GM12878 (cell line): ENCODE results near the gene JUN. TPM values are rescaled to one million over a fixed set of nuclear protein-coding genes. Genes with fewer than 3 reads are reported as not detected.

Experiments
- ASH2L ChIP-seq: fragments of 300-600, 200-600 bp; sonication (generic); IDR thresholded peaks from 2 replicates; pipeline ENCODE4 v1.6.1; 2017; ENCODE audit warnings: low read depth, mild to moderate bottlenecking, borderline replicate concordance
- BCL11A ChIP-seq: IDR thresholded peaks from 2 replicates; pipeline ENCODE4 v1.6.1; 2011; ENCODE audit warnings: low read depth, low read length
- CBX5 ChIP-seq: sonication (generic); IDR thresholded peaks from 2 replicates; pipeline ENCODE4 v1.6.1; 2016; ENCODE audit warnings: low read depth, moderate library complexity, mild to moderate bottlenecking, inconsistent platforms
- CEBPB ChIP-seq, 2 experiments: fragments of 150-350 bp in 1 of 2; IDR thresholded peaks; 2 replicates each; pipeline ENCODE4 v1.6.1; 2012 to 2014; ENCODE audit warnings: low read depth in 2 of 2, low read length in 2 of 2, borderline replicate concordance in 1 of 2, inconsistent platforms in 1 of 2
- CHD2 ChIP-seq: IDR thresholded peaks from 2 replicates; pipeline ENCODE4 v1.6.1; 2011; ENCODE audit warnings: low read depth, low read length, improper control_type of control experiment, borderline replicate concordance
- FOS ChIP-seq: IDR thresholded peaks from 3 replicates; pipeline ENCODE4 v1.6.1; 2011; ENCODE audit warnings: borderline replicate concordance; ENCODE audit not compliant: insufficient read length; ENCODE audit errors: extremely low read depth
- HCFC1 ChIP-seq: fragments of 150-350 bp; IDR thresholded peaks from 2 replicates; pipeline ENCODE4 v1.6.1; 2014; ENCODE audit warnings: low read length
- JUND ChIP-seq: IDR thresholded peaks from 2 replicates; pipeline ENCODE4 v1.6.1; 2012; ENCODE audit warnings: low read depth, mild to moderate bottlenecking, low read length, improper control_type of control experiment, moderate library complexity
- KLF5 ChIP-seq: fragments of 450-650 bp; IDR thresholded peaks from 2 replicates; pipeline ENCODE4 v1.6.1; 2014; ENCODE audit warnings: mild to moderate bottlenecking; ENCODE audit not compliant: partially characterized antibody
- LARP7 ChIP-seq: fragments of 450-650 bp; IDR thresholded peaks from 2 replicates; pipeline ENCODE4 v1.6.1; 2017; ENCODE audit warnings: mild to moderate bottlenecking
- MEF2B ChIP-seq: fragments of 450-650 bp; IDR thresholded peaks from 2 replicates; pipeline ENCODE4 v1.6.1; 2018; ENCODE audit warnings: mild to moderate bottlenecking, moderate library complexity; ENCODE audit not compliant: partially characterized antibody, poor library complexity, severe bottlenecking
- MTA2 ChIP-seq: fragments of 450-650 bp; IDR thresholded peaks from 2 replicates; pipeline ENCODE4 v1.6.1; 2016; ENCODE audit warnings: low read depth, mild to moderate bottlenecking, moderate library complexity
- NBN ChIP-seq: fragments of 450-650 bp; IDR thresholded peaks from 2 replicates; pipeline ENCODE4 v1.6.1; 2016
- NFIC ChIP-seq: IDR thresholded peaks from 2 replicates; pipeline ENCODE4 v1.6.1; 2012; ENCODE audit warnings: low read depth, mild to moderate bottlenecking, inconsistent platforms, low read length, moderate library complexity
- POLR2AphosphoS2 ChIP-seq: IDR thresholded peaks from 2 replicates; pipeline ENCODE4 v1.6.1; 2011; ENCODE audit warnings: low read depth, mild to moderate bottlenecking, low read length, improper control_type of control experiment, moderate library complexity
- RBBP5 ChIP-seq: fragments of 200-600 bp; sonication (generic); conservative IDR thresholded peaks from 2 replicates; pipeline ENCODE4 v1.6.1; 2016
- SREBF2 ChIP-seq: IDR thresholded peaks from 2 replicates; pipeline ENCODE4 v1.6.1; 2012; ENCODE audit warnings: mild to moderate bottlenecking, low read length
- SUZ12 ChIP-seq: fragments of 200-600 bp; sonication (generic); IDR thresholded peaks from one replicate; pipeline ENCODE4 v1.6.1; 2018; ENCODE audit warnings: antibody characterized with exemption, mild to moderate bottlenecking; ENCODE audit not compliant: unreplicated experiment
- ZBED1 ChIP-seq: IDR thresholded peaks from 2 replicates; pipeline ENCODE4 v1.6.1; 2016; ENCODE audit warnings: borderline replicate concordance
- ZNF217 ChIP-seq: fragments of 450-650 bp; IDR thresholded peaks from 2 replicates; pipeline ENCODE4 v1.6.1; 2017; ENCODE audit warnings: antibody characterized with exemption, mild to moderate bottlenecking
- ZNF384 ChIP-seq: IDR thresholded peaks from 2 replicates; pipeline ENCODE4 v1.6.1; 2012; ENCODE audit warnings: low read depth, mild to moderate bottlenecking, low read length, improper control_type of control experiment, borderline replicate concordance
- polyA plus RNA-seq, 11 experiments: library from polyadenylated mRNA; depleted of rRNA in 4 of 11; unstranded in 6 of 11; stranded (reverse) in 5 of 11; fragments of >200 nt; fragmentation: Nextera tagmentation in 4 of 11; fragmentation: Illumina TruSeq in 1 of 11; extraction: Ambion mirVana in 4 of 11; extraction: Trizol in 1 of 11; gene quantifications; 1 replicate in 1 of 11; 2 replicates in 10 of 11; pipeline versions ENCODE4 v1.2.1 to v1.2.3, GENCODE V29; 2011 to 2016; ENCODE audit warnings: inconsistent platforms in 2 of 11, missing spikeins in 2 of 11, low read depth in 1 of 11
- total RNA-seq, 4 experiments: library from RNA; depleted of rRNA in 3 of 4; stranded (reverse); fragments of >200 nt in 3 of 4; fragmentation: Illumina TruSeq in 1 of 4; extraction: Trizol in 1 of 4; gene quantifications; 2 replicates each; pipeline versions ENCODE4 v1.2.1 to v1.2.3, GENCODE V29; 2013 to 2021
- TF ChIP-seq, protein P1 (sequence below): IDR thresholded peaks from 2 replicates; pipeline ENCODE4 v1.6.1; 2011; ENCODE audit warnings: low read depth, low read length, improper control_type of control experiment, borderline replicate concordance
- TF ChIP-seq, protein P2 (sequence below): fragments of 450-650 bp; IDR thresholded peaks from 2 replicates; pipeline ENCODE4 v1.6.1; 2017; ENCODE audit warnings: mild to moderate bottlenecking
- TF ChIP-seq, protein P3 (sequence below): IDR thresholded peaks from 2 replicates; pipeline ENCODE4 v1.6.1; 2012; ENCODE audit warnings: low read depth, low read length, improper control_type of control experiment
- TF ChIP-seq, protein P4 (sequence below): fragments of 450-650 bp; IDR thresholded peaks from 2 replicates; pipeline ENCODE4 v1.6.1; 2016; ENCODE audit warnings: mild to moderate bottlenecking, moderate library complexity, borderline replicate concordance

Gene JUN
- total and polyA plus RNA-seq, 10 of the 15 experiments (the other 5 are each of a cell fraction or from before 2014, with no cell fraction given): 0.18 to 8.4 (median 2.8) TPM

DNA sequence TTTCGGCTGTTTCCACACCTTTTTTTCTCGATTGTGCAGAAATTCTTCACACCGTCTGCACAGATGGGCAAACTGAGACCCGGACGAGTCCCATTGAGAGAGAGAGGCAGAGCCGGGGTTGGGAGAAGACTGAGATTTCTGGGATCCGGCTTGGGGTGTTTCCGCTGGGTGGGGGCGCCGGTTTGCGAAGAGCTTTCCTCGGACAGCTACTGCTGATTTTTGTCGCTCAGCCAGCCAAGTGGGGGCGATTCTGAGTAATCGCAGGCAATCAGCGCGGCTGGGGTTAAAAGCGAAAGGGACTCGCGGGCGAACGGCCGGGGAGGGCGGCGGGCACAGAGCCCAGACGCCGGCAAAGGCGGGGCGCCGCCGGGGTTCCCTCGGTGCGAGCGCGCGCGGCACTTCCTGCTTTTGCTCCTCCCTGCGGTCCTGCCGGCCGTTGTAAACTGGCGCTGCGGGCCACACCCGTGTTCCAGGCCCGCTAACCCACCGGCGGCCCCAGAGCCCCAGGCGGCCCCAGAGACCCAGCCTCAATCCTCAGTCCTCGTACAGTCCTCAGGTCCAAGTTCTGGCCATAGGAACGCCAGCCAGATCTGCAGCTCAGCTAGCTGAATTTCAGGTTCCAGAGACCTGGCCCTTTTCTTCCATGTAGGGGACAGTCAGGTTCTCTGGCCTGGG, 32.4 kb upstream of the JUN start (continued):
- TF ChIP-seq ZBED1 (no peak), HCFC1 (no peak), NBN (peak; percentile 47; the same call in 1 of the 2 replicates), RBBP5 (no peak), SREBF2 (no peak), CBX5 (peak; percentile 73; the same call in 1 of the 2 replicates), MEF2B (peak; percentile 10), KLF5 (no peak), CHD2 (no peak; the same call in 1 of the 2 replicates), MTA2 (no peak), ZNF217 (0 out of 2 replicates have a peak, but pooled peaks have one; percentile 30), POLR2AphosphoS2 (no peak), SUZ12 (no peak), NFIC (peak; percentile 42; the same call in 1 of the 2 replicates), ASH2L (no peak; the same call in 1 of the 2 replicates), ZNF384 (no peak), BCL11A (peak; percentile 55; the same call in 1 of the 2 replicates), LARP7 (peak; percentile 65), FOS (no peak), JUND (no peak), CEBPB (IDR thresholded peaks at IDR 0.05; ENCODE audit: borderline replicate concordance in 1 of 2, low read depth in 2 of 2, low read length in 2 of 2) (no peak)
- TF ChIP-seq, protein P1, sequence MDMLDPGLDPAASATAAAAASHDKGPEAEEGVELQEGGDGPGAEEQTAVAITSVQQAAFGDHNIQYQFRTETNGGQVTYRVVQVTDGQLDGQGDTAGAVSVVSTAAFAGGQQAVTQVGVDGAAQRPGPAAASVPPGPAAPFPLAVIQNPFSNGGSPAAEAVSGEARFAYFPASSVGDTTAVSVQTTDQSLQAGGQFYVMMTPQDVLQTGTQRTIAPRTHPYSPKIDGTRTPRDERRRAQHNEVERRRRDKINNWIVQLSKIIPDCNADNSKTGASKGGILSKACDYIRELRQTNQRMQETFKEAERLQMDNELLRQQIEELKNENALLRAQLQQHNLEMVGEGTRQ: no peak
- TF ChIP-seq, protein P2, sequence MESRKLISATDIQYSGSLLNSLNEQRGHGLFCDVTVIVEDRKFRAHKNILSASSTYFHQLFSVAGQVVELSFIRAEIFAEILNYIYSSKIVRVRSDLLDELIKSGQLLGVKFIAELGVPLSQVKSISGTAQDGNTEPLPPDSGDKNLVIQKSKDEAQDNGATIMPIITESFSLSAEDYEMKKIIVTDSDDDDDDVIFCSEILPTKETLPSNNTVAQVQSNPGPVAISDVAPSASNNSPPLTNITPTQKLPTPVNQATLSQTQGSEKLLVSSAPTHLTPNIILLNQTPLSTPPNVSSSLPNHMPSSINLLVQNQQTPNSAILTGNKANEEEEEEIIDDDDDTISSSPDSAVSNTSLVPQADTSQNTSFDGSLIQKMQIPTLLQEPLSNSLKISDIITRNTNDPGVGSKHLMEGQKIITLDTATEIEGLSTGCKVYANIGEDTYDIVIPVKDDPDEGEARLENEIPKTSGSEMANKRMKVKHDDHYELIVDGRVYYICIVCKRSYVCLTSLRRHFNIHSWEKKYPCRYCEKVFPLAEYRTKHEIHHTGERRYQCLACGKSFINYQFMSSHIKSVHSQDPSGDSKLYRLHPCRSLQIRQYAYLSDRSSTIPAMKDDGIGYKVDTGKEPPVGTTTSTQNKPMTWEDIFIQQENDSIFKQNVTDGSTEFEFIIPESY: no peak
- TF ChIP-seq, protein P3, sequence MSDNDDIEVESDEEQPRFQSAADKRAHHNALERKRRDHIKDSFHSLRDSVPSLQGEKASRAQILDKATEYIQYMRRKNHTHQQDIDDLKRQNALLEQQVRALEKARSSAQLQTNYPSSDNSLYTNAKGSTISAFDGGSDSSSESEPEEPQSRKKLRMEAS: peak; percentile 38; the same call in 1 of the 2 replicates
- TF ChIP-seq, protein P4, sequence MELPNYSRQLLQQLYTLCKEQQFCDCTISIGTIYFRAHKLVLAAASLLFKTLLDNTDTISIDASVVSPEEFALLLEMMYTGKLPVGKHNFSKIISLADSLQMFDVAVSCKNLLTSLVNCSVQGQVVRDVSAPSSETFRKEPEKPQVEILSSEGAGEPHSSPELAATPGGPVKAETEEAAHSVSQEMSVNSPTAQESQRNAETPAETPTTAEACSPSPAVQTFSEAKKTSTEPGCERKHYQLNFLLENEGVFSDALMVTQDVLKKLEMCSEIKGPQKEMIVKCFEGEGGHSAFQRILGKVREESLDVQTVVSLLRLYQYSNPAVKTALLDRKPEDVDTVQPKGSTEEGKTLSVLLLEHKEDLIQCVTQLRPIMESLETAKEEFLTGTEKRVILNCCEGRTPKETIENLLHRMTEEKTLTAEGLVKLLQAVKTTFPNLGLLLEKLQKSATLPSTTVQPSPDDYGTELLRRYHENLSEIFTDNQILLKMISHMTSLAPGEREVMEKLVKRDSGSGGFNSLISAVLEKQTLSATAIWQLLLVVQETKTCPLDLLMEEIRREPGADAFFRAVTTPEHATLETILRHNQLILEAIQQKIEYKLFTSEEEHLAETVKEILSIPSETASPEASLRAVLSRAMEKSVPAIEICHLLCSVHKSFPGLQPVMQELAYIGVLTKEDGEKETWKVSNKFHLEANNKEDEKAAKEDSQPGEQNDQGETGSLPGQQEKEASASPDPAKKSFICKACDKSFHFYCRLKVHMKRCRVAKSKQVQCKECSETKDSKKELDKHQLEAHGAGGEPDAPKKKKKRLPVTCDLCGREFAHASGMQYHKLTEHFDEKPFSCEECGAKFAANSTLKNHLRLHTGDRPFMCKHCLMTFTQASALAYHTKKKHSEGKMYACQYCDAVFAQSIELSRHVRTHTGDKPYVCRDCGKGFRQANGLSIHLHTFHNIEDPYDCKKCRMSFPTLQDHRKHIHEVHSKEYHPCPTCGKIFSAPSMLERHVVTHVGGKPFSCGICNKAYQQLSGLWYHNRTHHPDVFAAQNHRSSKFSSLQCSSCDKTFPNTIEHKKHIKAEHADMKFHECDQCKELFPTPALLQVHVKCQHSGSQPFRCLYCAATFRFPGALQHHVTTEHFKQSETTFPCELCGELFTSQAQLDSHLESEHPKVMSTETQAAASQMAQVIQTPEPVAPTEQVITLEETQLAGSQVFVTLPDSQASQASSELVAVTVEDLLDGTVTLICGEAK: no peak
